Pulmonary artery endothelial cell (primary cell): ENCODE results near the gene MT1B. TPM values are rescaled to one million over a fixed set of nuclear protein-coding genes. Genes with fewer than 3 reads are reported as not detected.
"Not testable (repeated sequence)": the region's sequence is repeated elsewhere in the genome, so short reads cannot be mapped to it uniquely, and the experiment has no call there.

Source experiments
- DNase-seq: peaks from one replicate; pipeline ENCODE4 v3.0.0-alpha.2; 2011; ENCODE audit warnings: low read depth, low spot score
- total RNA-seq: library from RNA; depleted of rRNA; stranded (reverse); fragments of >200 nt; gene quantifications from 2 replicates; pipeline ENCODE4 v1.2.3, GENCODE V29; 2014

The MT1B gene
- total RNA-seq, 1 donor from 2014 or later: not detected

- DNase-seq: no peak
These were observed 31.3 kb upstream of the MT1B start for GRCh38 chr16:56620339-56620897.

- DNase-seq: not testable (repeated sequence)
These were observed 29.8 kb upstream of the MT1B start for GRCh38 chr16:56621665-56622445.

- DNase-seq: not testable (repeated sequence)
These were observed 28.5 kb upstream of the MT1B start for GRCh38 chr16:56623184-56623583.

GRCh38 chr16:56623637-56624036, 28.0 kb upstream of the MT1B start:
- DNase-seq: no peak

- no peak for DNase-seq
These were observed 26.3 kb upstream of the MT1B start, which contains the start of gene MT1E for GRCh38 chr16:56625140-56625942. Gene MT1E, plus strand, starts transcription at chr16:56625781. Its CDS starts 71 bp downstream, at chr16:56625852.

GRCh38 chr16:56625943-56626654, 25.6 kb upstream of the MT1B start:
- no peak for DNase-seq

GRCh38 chr16:56626685-56627084, 25.0 kb upstream of the MT1B start:
- DNase-seq: no peak

GRCh38 chr16:56628486-56629350, 23.0 kb upstream of the MT1B start:
- no peak for DNase-seq

- no peak for DNase-seq
These were observed 22.2 kb upstream of the MT1B start for GRCh38 chr16:56629531-56629930.

GRCh38 chr16:56630134-56630533, 21.6 kb upstream of the MT1B start:
- DNase-seq: no peak

- DNase-seq: no peak
These were observed 20.5 kb upstream of the MT1B start for GRCh38 chr16:56631197-56631596.

GRCh38 chr16:56631832-56632155, 19.9 kb upstream of the MT1B start:
- no peak for DNase-seq

GRCh38 chr16:56632156-56632847, 19.4 kb upstream of the MT1B start, which contains the start of gene MT1M:
Gene MT1M, plus strand, starts transcription at chr16:56632659. Its CDS starts 73 bp downstream, at chr16:56632732.
- DNase-seq: no peak

- DNase-seq: no peak
These were observed 18.8 kb upstream of the MT1B start for GRCh38 chr16:56632848-56633365.

GRCh38 chr16:56633535-56633934, 18.2 kb upstream of the MT1B start:
- no peak for DNase-seq

GRCh38 chr16:56634715-56635440, 16.8 kb upstream of the MT1B start:
- DNase-seq: no peak

- no peak for DNase-seq
These were observed 16.2 kb upstream of the MT1B start for GRCh38 chr16:56635441-56635967.

- no peak for DNase-seq
These were observed 14.9 kb upstream of the MT1B start for GRCh38 chr16:56636616-56637413.
